NCI-H2107 (cell line): ENCODE results near the gene ABHD17A.

Source experiments
- DNase-seq: peaks from one replicate; lab custom pipeline; 2025; lab: John Stamatoyannopoulos, UW

Gene ABHD17A

GRCh38 chr19:1864480-1865171 lies 20.7 kb downstream of the ABHD17A start:
- no peak for DNase-seq

- DNase-seq = peak; percentile 93
Measured at GRCh38 chr19:1863638-1864479, 21.4 kb downstream of the ABHD17A start.

GRCh38 chr19:1863328-1863637 lies 22.0 kb downstream of the ABHD17A start, which contains the start of gene KLF16:
TSS of gene KLF16 (minus strand) at chr19:1863579. CDS start at chr19:1863497, 82 bp downstream.
- DNase-seq = no peak

- no peak for DNase-seq
Measured at GRCh38 chr19:1862424-1863327, 22.6 kb downstream of the ABHD17A start.

GRCh38 chr19:1862068-1862423 lies 23.2 kb downstream of the ABHD17A start:
- no peak for DNase-seq

GRCh38 chr19:1861599-1862031 lies 23.7 kb downstream of the ABHD17A start:
- no peak for DNase-seq

- DNase-seq = no peak
Measured at GRCh38 chr19:1860821-1861598, 24.3 kb downstream of the ABHD17A start.

- no peak for DNase-seq
Measured at GRCh38 chr19:1860042-1860775, 25.1 kb downstream of the ABHD17A start.

GRCh38 chr19:1859331-1859781 lies 25.9 kb downstream of the ABHD17A start:
- no peak for DNase-seq

GRCh38 chr19:1858412-1859081 lies 26.7 kb downstream of the ABHD17A start:
- DNase-seq = no peak

GRCh38 chr19:1857648-1858326 lies 27.5 kb downstream of the ABHD17A start:
- no peak for DNase-seq

- no peak for DNase-seq
Measured at GRCh38 chr19:1856698-1857603, 28.3 kb downstream of the ABHD17A start.

GRCh38 chr19:1856345-1856697 lies 29.0 kb downstream of the ABHD17A start:
- DNase-seq = no peak

GRCh38 chr19:1855828-1856255 lies 29.5 kb downstream of the ABHD17A start:
- no peak for DNase-seq

GRCh38 chr19:1855040-1855827 lies 30.1 kb downstream of the ABHD17A start:
- no peak for DNase-seq

- DNase-seq = no peak
Measured at GRCh38 chr19:1854542-1855039, 30.7 kb downstream of the ABHD17A start.

GRCh38 chr19:1854039-1854541 lies 31.2 kb downstream of the ABHD17A start:
- DNase-seq = no peak
